GM12878 (cell line): ENCODE data around the gene SLC11A1. TPM values are rescaled to one million over a fixed set of nuclear protein-coding genes. Genes with fewer than 3 reads are reported as not detected.

ENCODE experiments used
- ATAC-seq: fragments of 200-7000 bp; cut with Tn5 transposase; 3 replicates; pipeline ENCODE4 v1.9.1; 2020; ENCODE audit warnings: mild to moderate bottlenecking, moderate library complexity
- BruUV-seq: library from RNA; stranded (reverse); fragments of 400-500 nt; replicated peaks from 2 replicates; lab custom pipeline; 2021; lab: Mats Ljungman, UMichigan
- CTCF ChIA-PET: fragments of 300-600 bp; sonication (Branson Sonifier 250); formaldehyde crosslinking; extraction: SDS; loops from one replicate; lab custom pipeline; 2021; ENCODE audit warnings: inconsistent platforms; lab: Yijun Ruan, JAX
- POLR2A ChIA-PET: fragments of 350-600 bp; formaldehyde crosslinking; extraction: SDS; loops from one replicate; lab custom pipeline; 2021; ENCODE audit warnings: inconsistent platforms; lab: Charles Lee
- RAD21 ChIA-PET: fragments of 300-600 bp; sonication (Branson Sonifier 250); formaldehyde crosslinking; loops from one replicate; lab custom pipeline; 2023; ENCODE audit warnings: antibody characterized with exemption; ENCODE audit not compliant: unreplicated experiment; lab: Charles Lee
- SMC1A ChIA-PET: fragments of 300-600 bp; sonication (Branson Sonifier 250); formaldehyde crosslinking; loops from one replicate; lab custom pipeline; 2023; ENCODE audit not compliant: unreplicated experiment, uncharacterized antibody; lab: Charles Lee
- DNase-seq: peaks from one replicate; pipeline ENCODE4 v3.0.0-alpha.2; 2011; ENCODE audit warnings: low read depth, low spot score
- FAIRE-seq: peaks from 3 replicates; lab custom pipeline; 2011; peaks lifted over from hg19 to GRCh38; lab: Jason Lieb, UNC
- H2AFZ ChIP-seq: 2 replicates; pipeline ENCODE4 v1.6.0; 2011; ENCODE audit warnings: low read depth, low read length, control low read depth; ENCODE audit not compliant: control insufficient read depth
- H3K27ac ChIP-seq: 2 replicates; pipeline ENCODE4 v1.5.1; 2011; ENCODE audit warnings: control low read depth; ENCODE audit not compliant: control insufficient read depth, insufficient read depth
- H3K27me3 ChIP-seq, 2 experiments: replicated peaks in 1 of 2; 2 replicates each; pipeline versions ENCODE4 v1.6.0 to v1.6.1; 2011; ENCODE audit warnings: low read length in 1 of 2; ENCODE audit not compliant: control insufficient read depth in 2 of 2, insufficient read depth in 2 of 2
- H3K36me3 ChIP-seq, 2 experiments: 2 replicates each; pipeline ENCODE4 v1.5.1; 2011; ENCODE audit warnings: low read length in 1 of 2; ENCODE audit not compliant: control insufficient read depth in 2 of 2, insufficient read depth in 2 of 2
- H3K4me1 ChIP-seq: 2 replicates; pipeline ENCODE4 v1.6.1; 2011; ENCODE audit warnings: mild to moderate bottlenecking, low read length, moderate library complexity, mixed read lengths; ENCODE audit not compliant: control insufficient read depth, insufficient read depth
- H3K4me2 ChIP-seq: 2 replicates; pipeline ENCODE4 v1.6.0; 2011; ENCODE audit warnings: control low read depth; ENCODE audit not compliant: control insufficient read depth, insufficient read depth
- H3K4me3 ChIP-seq: fragments of 200-600 bp; sonication (generic); 2 replicates; pipeline ENCODE4 v1.5.1; 2016
- H3K79me2 ChIP-seq: 2 replicates; pipeline ENCODE4 v1.6.0; 2011; ENCODE audit warnings: low read length; ENCODE audit not compliant: control insufficient read depth, insufficient read depth
- H3K9ac ChIP-seq: 2 replicates; pipeline ENCODE4 v1.8.0; 2011; ENCODE audit warnings: low read length, control low read depth, mixed read lengths; ENCODE audit not compliant: control insufficient read depth, insufficient read depth
- H3K9me3 ChIP-seq: replicated peaks from 3 replicates; pipeline ENCODE4 v1.5.1; 2011; ENCODE audit warnings: mild to moderate bottlenecking, low read length; ENCODE audit not compliant: control insufficient read depth, insufficient read depth
- H4K20me1 ChIP-seq: 2 replicates; pipeline ENCODE4 v1.6.0; 2011; ENCODE audit not compliant: control insufficient read depth, insufficient read depth
- BCL3 ChIP-seq: IDR thresholded peaks from 2 replicates; pipeline ENCODE4 v1.6.1; 2011; ENCODE audit warnings: borderline replicate concordance, low read depth, mild to moderate bottlenecking, moderate library complexity, low read length; ENCODE audit not compliant: insufficient read depth, poor library complexity, severe bottlenecking
- BHLHE40 ChIP-seq, 2 experiments: fragments of 450-650 bp in 1 of 2; IDR thresholded peaks; 2 replicates each; pipeline ENCODE4 v1.6.1; 2011 to 2017; ENCODE audit warnings: low read depth in 2 of 2, borderline replicate concordance in 1 of 2, improper control_type of control experiment in 1 of 2, low read length in 1 of 2, mild to moderate bottlenecking in 1 of 2
- CBX5 ChIP-seq: sonication (generic); IDR thresholded peaks from 2 replicates; pipeline ENCODE4 v1.6.1; 2016; ENCODE audit warnings: low read depth, moderate library complexity, mild to moderate bottlenecking, inconsistent platforms
- CREB1 ChIP-seq: IDR thresholded peaks from 2 replicates; pipeline ENCODE4 v1.6.1; 2012; ENCODE audit warnings: low read depth, mild to moderate bottlenecking, inconsistent platforms
- FOXK2 ChIP-seq: fragments of 450-650 bp; IDR thresholded peaks from 2 replicates; pipeline ENCODE4 v1.6.1; 2017; ENCODE audit warnings: mild to moderate bottlenecking, moderate library complexity
- GATAD2B ChIP-seq: fragments of 450-650 bp; conservative IDR thresholded peaks from 2 replicates; pipeline ENCODE4 v1.6.1; 2017; ENCODE audit warnings: low read depth, mild to moderate bottlenecking, moderate library complexity
- HDAC6 ChIP-seq: fragments of 200-600 bp; sonication (generic); IDR thresholded peaks from one replicate; pipeline ENCODE4 v1.8.0; 2017; ENCODE audit warnings: antibody characterized with exemption; ENCODE audit not compliant: unreplicated experiment
- IKZF1 ChIP-seq: fragments of 450-650 bp; conservative IDR thresholded peaks from 2 replicates; pipeline ENCODE4 v1.6.1; 2017; ENCODE audit warnings: antibody characterized with exemption, mild to moderate bottlenecking
- MTA2 ChIP-seq: fragments of 450-650 bp; IDR thresholded peaks from 2 replicates; pipeline ENCODE4 v1.6.1; 2016; ENCODE audit warnings: low read depth, mild to moderate bottlenecking, moderate library complexity
- POLR2A ChIP-seq: IDR thresholded peaks from 2 replicates; pipeline ENCODE4 v1.6.1; 2011; ENCODE audit warnings: low read depth, mild to moderate bottlenecking, low read length
- RAD21 ChIP-seq: IDR thresholded peaks from 2 replicates; pipeline ENCODE4 v1.6.1; 2011; ENCODE audit warnings: mild to moderate bottlenecking, low read depth, low read length, moderate library complexity; ENCODE audit not compliant: insufficient read depth
- SMAD5 ChIP-seq: IDR thresholded peaks from 2 replicates; pipeline ENCODE4 v1.6.1; 2016; ENCODE audit warnings: antibody characterized with exemption, low read depth
- SMC3 ChIP-seq: IDR thresholded peaks from 2 replicates; pipeline ENCODE4 v1.6.1; 2011; ENCODE audit warnings: low read length, improper control_type of control experiment, borderline replicate concordance
- SREBF1 ChIP-seq: IDR thresholded peaks from 2 replicates; pipeline ENCODE4 v1.6.1; 2012; ENCODE audit warnings: mild to moderate bottlenecking, low read length
- ZNF384 ChIP-seq: IDR thresholded peaks from 2 replicates; pipeline ENCODE4 v1.6.1; 2012; ENCODE audit warnings: low read depth, mild to moderate bottlenecking, low read length, improper control_type of control experiment, borderline replicate concordance
- ZZZ3 ChIP-seq: IDR thresholded peaks from 2 replicates; pipeline ENCODE4 v1.6.1; 2011; ENCODE audit warnings: low read depth; ENCODE audit not compliant: control insufficient read depth, insufficient read length
- WGBS: methylation state at CpG from one replicate; pipeline ENCODE4 v1.1.6; 2016; ENCODE audit warnings: low lambda C conversion rate; ENCODE audit not compliant: insufficient replicate concordance, insufficient coverage; ENCODE audit errors: missing lambda C conversion rate; 5-methylcytosine and 5-hydroxymethylcytosine counted together
- in situ Hi-C: fragments of 300-500 bp; cut with MboI; formaldehyde crosslinking; loops from 9 replicates; pipeline ENCODE4 v1.14.3; 2018; ENCODE audit warnings: mixed read lengths
- intact Hi-C: fragments of 100-400 bp; cut with micrococcal nuclease; formaldehyde crosslinking; loops from one replicate; pipeline ENCODE4 v1.14.2; 2022; ENCODE audit not compliant: unreplicated experiment
- polyA plus RNA-seq, 11 experiments: library from polyadenylated mRNA; depleted of rRNA in 4 of 11; unstranded in 6 of 11; stranded (reverse) in 5 of 11; fragments of >200 nt; fragmentation: Nextera tagmentation in 4 of 11; fragmentation: Illumina TruSeq in 1 of 11; extraction: Ambion mirVana in 4 of 11; extraction: Trizol in 1 of 11; gene quantifications; 1 replicate in 1 of 11; 2 replicates in 10 of 11; pipeline versions ENCODE4 v1.2.1 to v1.2.3, GENCODE V29; 2011 to 2016; ENCODE audit warnings: inconsistent platforms in 2 of 11, missing spikeins in 2 of 11, low read depth in 1 of 11
- total RNA-seq, 4 experiments: library from RNA; depleted of rRNA in 3 of 4; stranded (reverse); fragments of >200 nt in 3 of 4; fragmentation: Illumina TruSeq in 1 of 4; extraction: Trizol in 1 of 4; gene quantifications; 2 replicates each; pipeline versions ENCODE4 v1.2.1 to v1.2.3, GENCODE V29; 2013 to 2021

The SLC11A1 gene
- total and polyA plus RNA-seq, 10 of the 15 experiments (the other 5 are each of a cell fraction or from before 2014, with no cell fraction given): 0.03 to 0.38 (median 0.12) TPM

- TF ChIP-seq SREBF1 (no peak), RAD21 (no peak), BCL3 (no peak), IKZF1 (no peak), CBX5 (no peak), FOXK2 (no peak)
Measured at GRCh38 chr2:218383892-218384519, 1.9 kb downstream of the SLC11A1 start (continued).

GRCh38 chr2:218384975-218385374 lies 2.9 kb downstream of the SLC11A1 start:
- H2AFZ ChIP-seq: no peak overlapping the region
- no peak for TF ChIP-seq GATAD2B
- no peak for TF ChIP-seq BHLHE40 (IDR thresholded peaks at IDR 0.05; ENCODE audit: borderline replicate concordance in 1 of 2, low read depth in 2 of 2, low read length in 1 of 2)
- TF ChIP-seq HDAC6: no peak
- no peak for TF ChIP-seq ZNF384
- no peak for TF ChIP-seq SMC3
- TF ChIP-seq SMAD5: no peak
- TF ChIP-seq ZZZ3: no peak
- TF ChIP-seq POLR2A: no peak
- TF ChIP-seq CREB1: no peak
- TF ChIP-seq MTA2: no peak
- TF ChIP-seq, all 136 proteins: peak for 0
- no peak for ATAC-seq
- DNase-seq: no peak
- no peaks in the 10 kb centered on the region for H3K4me1 ChIP-seq
- H3K4me3 ChIP-seq: no peak overlapping the region
- no peaks in the 10 kb centered on the region for H3K36me3 ChIP-seq
- ChIA-PET CTCF (interaction anchor here (0.8 to 2.1 kb wide), 3 partner anchors 9 to 83 kb away, joined by 4 to 7 read pairs (median 6); partner anchors contain the start of gene CATIP), POLR2A (interaction anchor here (2.8 kb wide), 1 partner anchor 9 kb away, joined by 8 read pairs; no protein-coding TSS in a partner anchor), RAD21 (interaction anchor here (1.2 kb wide), 1 partner anchor 9 kb away, joined by 3 read pairs; no protein-coding TSS in a partner anchor), SMC1A (interaction anchor here (0.6 to 0.7 kb wide), 2 partner anchors 160 to 196 kb away, joined by 3 read pairs; no protein-coding TSS in a partner anchor)
- 35% methylated on average over 9 of the region's 9 CpGs for WGBS
- intact Hi-C loops (no loop called here), in situ Hi-C loops (loop anchor here (25.0 kb wide), 1 partner anchor 98 kb away; the partner anchor contains the start of gene TMBIM1)
- BruUV-seq: no TSS peak
- no peak overlapping the region for H3K4me2 ChIP-seq
- FAIRE-seq: no peak
- H3K9ac ChIP-seq: no peak overlapping the region
- no peaks in the 10 kb centered on the region; a peak in 2 of 4 replicates for H3K27me3 ChIP-seq
- H3K27ac ChIP-seq: no peak overlapping the region
- no peaks in the 10 kb centered on the region for H3K9me3 ChIP-seq
- H4K20me1 ChIP-seq: no peaks in the 10 kb centered on the region
- H3K79me2 ChIP-seq: no peaks in the 10 kb centered on the region
